ENCODE measurements around the gene GLI3.

The GLI3 gene

DNA sequence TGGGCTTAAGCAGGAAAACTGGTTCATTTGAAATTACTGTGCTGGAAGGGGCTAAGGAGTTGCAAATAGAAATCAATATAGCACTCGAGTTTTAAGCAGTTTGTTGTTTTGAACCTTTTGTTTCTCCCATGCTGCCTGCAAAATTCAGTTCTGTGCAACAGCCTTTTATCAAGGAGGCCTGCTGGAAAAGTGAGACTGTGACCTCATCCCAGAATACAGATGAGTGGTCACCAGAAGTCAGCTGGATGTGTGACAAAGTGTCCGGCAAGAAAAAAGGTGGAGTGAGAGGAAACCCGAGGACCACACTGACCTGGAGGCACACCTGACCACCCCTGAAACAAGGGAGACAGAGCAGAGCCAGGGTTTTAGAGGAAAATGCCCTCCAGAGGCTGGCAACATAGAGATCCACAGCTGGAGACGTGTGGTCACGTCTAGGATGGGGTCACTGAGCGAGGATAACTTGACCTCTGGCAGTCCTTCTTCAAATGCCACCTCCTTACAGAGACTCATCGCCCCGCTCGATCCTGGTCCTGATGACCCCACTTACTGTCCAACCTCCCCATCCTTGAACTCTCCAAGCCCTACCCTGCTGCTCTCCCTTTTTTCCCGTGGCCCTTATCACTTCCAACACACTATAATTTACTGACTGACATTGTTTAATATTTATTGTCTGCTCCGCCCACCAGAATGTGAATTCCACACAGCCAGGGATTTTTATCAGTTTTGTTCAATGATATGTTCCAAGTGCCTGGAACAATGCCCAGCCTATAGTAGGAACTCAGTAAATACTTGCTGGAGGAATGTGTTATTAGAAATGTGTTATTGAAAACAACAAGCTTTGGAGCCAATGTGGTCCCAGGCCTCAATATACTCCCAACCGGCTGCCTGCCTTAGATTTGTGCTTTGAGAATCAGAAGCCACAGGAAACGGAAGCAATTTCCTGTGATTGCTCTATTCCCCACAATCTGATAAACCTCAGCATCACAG is 243.8 kb downstream of the GLI3 start:
- no peak for DNase-seq

GRCh38 chr7:41984888-41985287 is 252.1 kb downstream of the GLI3 start:
- DNase-seq = no peak

DNA sequence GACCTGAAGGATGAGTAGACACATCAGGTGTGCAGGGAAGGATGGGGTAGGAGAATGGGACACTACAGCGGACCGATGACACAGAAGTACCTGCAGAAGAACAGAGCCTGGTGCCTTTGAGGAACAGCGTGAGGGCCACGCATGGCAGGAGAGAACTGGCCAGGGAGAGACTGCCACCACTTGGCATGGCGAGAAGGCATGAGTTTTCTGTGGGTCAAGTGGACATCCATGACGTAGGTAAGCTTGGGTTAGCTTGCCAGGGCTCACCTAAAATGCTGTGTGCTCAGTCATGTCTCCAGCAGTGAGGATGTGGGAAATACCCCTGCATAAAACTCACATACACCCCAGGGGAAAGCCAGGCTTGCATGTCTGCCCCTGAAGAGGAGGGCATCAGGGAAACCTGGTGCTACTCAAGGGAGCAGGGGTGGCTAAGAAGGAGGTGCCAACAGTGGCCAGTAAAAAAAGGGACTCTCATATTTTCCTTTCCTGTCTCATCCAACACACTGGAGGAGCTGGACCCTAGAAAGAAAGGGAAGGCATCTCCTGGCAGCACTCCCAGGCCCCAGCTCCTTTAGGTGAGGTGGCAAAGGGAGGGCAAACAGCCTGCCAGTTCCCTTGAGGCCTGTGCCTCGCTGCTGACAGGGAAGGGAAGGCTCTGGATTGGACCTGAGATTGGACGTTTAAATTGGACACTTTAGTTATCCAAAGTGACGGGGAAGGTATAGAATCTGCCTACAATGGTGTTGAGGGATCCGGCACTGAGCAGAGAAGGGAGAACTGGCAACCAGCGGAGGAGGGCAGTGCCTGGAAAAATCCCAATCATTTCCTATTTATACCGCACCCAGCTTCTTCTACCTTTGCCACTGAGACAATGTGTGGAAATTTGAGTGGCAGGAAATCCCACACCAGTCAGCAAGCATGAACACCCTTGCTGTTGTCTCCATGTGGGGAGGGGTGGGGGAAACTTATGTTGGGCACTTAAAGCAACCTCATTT is 255.7 kb downstream of the GLI3 start:
- no peak for DNase-seq

- DNase-seq = no peak
Measured at GRCh38 chr7:41979834-41980307, 257.1 kb downstream of the GLI3 start.

DNA sequence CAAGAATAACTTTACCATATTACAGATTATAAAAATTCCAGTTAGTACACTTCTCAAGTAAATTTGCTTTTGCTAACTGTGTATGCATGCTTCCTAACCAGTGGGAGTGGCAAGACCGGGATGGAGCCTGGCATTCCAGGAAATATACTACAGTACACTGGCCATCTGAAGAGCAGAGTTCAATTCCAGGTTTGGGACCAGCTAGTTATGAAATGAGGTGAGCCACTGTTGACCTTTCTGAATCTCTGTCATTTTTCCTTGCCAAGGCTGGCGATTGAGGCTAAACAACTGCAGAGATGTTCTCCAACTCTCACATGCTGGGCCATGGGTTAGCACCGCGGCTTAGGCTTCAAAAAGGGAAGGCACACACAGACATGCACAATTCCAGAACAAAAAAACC is 258.2 kb downstream of the GLI3 start:
- DNase-seq = no peak

GRCh38 chr7:41977661-41978060 is 259.3 kb downstream of the GLI3 start:
- no peak for DNase-seq

DNA sequence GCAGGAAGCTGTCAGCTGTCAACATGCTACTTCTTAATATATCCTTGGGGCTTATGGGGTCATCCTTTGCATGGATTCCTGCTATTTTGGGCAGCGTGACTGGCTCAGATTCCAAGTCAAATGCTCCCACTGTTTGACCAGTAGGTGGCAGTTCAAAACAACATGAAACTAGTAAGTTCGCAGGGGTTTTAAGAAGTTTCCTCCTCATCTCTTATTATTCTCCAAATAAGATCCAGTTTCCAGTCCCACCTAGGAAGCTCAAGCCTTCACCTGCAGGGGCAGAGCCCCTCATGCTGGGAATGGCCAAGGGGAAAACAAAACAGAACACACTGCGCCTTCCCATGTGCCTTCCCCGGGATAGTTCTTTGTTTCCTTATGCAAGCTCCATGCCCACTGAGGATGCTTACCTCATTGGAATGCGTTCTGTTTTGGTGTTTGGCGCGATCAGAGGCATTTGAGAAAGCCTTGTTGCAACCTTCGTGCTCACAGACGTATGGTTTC is 259.8 kb downstream of the GLI3 start:
- DNase-seq = no peak

- DNase-seq = no peak
Measured at GRCh38 chr7:41976411-41976810, 260.6 kb downstream of the GLI3 start.

GRCh38 chr7:41975849-41976248 is 261.2 kb downstream of the GLI3 start:
- no peak for DNase-seq

- no peak for DNase-seq
Measured at GRCh38 chr7:41974870-41975557, 262.0 kb downstream of the GLI3 start.

DNA sequence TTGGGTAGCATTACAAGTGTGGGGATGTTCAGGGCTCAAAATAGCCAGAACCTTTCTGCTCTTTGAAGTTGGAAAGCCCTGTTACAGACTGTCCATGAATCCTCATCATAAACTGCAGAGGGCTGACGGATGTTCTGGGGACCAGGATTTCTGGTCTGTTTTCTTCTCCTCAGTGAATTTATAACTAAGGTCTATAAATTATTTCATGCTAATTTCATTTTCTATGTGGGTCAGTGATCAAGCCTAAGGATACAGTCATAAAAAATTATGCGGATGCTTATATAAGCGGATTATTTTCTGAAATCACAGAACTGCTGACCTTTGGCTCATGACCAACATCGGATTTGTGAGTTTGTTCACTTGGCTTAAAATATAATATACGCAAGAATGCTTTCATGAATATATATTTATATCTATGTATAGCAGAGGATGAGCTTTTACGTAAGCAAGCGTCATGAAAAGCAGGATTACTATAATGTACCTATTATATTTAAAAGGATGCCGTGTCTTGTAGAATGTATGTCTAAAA is 263.7 kb downstream of the GLI3 start:
- no peak for DNase-seq

GRCh38 chr7:41972776-41973175 is 264.2 kb downstream of the GLI3 start:
- DNase-seq = no peak

DNA sequence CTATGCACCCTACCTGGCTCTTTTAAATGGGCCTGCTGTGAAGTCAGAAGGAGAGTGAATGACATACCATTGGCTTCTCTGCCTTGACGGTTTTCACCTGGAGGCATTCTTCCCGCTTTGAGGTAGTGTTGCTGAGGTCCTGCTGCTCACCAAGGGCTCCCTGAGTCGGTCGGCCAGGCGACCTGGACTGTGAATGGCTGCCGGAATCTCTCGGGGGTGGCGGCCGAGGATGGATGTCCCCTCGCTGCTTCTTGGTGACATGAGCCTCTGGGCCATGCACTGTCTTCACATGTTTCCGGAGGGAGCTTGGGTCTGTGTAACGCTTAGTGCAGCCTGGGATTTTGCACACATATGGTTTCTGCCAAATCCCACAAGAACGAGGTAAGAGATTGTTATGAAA is 264.7 kb downstream of the GLI3 start:
- DNase-seq = no peak

DNA sequence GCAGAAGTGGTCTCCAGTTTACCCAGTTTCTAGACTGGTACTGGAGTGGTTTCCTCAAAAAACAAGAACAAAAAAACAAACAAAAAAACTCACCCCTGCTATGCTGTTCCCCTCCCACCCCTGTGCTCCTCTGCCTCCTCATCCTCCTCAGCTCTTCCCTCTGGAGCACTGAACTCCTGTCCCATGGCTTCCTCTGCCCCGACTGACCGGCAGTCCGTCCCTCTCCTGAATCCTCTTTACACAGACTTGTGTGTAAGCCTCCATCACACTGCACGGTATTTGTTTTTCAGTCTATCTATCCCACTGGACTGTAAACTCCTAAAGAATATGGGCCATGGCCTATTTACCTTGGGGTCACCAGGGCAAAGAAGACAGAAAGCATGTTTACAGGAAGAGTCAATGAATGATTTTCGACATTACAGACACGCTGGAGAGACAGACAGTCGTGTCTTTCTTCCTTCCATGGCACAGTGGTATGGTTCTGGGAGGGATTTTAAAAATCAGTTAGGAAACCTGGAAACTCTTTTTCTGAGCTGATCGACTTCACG is 265.3 kb downstream of the GLI3 start:
- no peak for DNase-seq

DNA sequence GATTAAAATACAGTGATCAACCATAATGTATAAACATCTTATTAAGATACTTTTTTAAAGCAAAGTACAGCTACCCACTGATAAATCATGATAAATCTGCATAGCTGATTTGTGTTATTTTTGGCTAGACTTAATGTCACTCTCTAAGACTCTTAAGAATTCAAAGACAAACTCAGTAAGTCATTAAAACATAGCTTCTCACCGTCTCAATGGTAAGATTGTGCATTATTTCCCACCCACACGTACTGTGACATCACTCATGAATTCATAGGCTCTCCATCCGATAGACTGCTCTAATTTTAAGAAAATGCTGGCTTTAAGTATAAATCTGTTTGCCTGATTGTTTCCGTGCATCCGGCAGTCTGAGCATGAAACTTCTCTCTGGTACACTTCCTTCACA is 266.1 kb downstream of the GLI3 start:
- no peak for DNase-seq

- no peak for DNase-seq
Measured at GRCh38 chr7:41969561-41970105, 267.4 kb downstream of the GLI3 start.

DNA sequence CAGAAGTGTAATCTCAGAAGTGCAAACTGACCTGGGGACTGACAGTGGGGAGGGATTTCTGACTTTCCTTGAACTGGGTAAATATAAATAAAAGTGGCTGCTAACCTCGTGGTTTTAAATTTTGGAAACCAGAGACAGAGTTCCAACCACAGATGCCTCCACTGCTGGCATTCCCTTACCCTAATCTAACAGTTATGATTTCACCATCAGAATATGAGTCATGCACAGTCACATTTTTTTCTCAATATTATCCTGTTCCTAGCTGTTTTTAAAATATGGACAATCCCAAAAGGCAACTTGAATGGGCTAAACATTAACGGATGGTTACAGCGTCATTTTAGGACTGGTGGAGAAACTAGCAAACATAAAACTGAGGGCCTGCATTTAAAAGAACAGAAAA is 269.9 kb downstream of the GLI3 start:
- no peak for DNase-seq

GRCh38 chr7:41965951-41966505 is 271.0 kb downstream of the GLI3 start:
- no peak for DNase-seq

DNA sequence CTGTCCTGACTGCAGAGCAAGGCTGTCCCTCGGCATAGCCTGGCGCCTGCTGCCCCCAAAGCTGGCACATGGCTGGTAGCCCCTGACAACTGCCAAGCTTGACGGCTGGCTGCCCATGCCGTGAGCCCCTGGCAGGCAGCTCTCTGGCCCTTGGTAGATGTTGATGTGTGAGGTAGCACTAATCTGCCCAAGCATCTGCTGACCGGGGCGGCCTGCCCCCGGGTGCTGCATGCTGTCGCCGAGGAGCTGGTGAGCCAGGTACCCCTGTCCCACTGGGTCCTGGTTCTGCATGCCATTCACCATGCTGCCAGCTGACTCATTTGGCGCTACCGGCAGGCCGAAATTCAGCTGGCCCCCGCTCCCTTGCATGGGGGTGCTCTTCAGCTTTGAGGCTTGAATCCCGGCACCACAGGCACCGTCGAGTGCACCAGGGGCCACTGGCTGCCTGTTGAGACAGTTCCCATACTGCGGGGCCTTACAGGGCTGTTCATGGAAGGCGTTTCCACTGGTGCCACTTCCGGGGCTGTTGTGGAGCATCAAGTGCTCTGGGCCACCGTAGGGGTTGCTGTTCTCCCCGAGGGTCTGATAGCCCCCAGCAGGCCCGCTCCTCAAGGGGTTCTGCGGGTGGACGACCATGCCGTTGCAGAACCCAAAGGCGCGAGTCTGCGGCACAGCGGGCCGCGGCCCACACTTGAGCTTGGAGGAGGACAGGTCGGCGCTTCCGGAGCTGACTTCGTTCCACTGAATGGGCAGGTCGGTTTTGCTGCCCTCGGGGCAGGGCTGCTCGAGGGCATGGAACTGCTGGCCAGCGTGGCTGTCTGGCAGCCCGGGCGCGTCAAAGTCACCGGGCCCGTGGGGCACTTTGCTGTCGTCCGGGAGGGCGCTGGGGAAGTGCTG is 271.9 kb downstream of the GLI3 start:
- DNase-seq = no peak

DNA sequence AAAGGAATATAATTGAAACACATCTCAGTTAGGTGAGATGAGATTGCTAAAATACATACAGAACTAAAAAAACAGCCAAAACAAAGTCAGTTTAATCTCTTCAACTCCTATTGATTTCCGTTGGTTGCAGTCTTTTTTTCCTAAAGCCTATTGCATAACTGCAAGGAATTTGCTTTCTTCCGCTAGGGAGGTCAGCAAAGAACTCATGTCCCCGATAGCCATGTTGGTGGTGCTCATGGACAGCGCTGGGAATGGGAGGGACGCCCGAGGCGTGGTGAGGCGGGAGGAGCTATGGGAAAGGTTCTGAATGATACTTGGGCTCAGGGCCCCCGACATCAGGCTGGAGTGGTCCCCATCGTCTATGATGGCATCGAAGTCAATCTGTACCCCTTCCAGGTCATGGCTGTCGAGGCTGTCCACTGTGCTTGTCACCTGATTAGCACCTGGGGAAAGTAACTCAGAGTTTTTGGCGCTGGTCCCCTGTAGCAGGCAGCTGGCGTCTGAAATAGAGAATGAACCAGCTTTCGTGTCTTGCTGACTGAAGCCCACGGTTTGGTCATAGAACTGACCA is 272.7 kb downstream of the GLI3 start:
- no peak for DNase-seq
